NCI-H1930 (cell line): ENCODE measurements around the gene SERPINB6.
"Not testable (repeated sequence)": the region's sequence is repeated elsewhere in the genome, so short reads cannot be mapped to it uniquely, and the experiment has no call there.

Experiments
- DNase-seq, 2 experiments: peaks; one replicate each; lab custom pipeline; 2025; lab: John Stamatoyannopoulos, UW

The SERPINB6 gene

DNA sequence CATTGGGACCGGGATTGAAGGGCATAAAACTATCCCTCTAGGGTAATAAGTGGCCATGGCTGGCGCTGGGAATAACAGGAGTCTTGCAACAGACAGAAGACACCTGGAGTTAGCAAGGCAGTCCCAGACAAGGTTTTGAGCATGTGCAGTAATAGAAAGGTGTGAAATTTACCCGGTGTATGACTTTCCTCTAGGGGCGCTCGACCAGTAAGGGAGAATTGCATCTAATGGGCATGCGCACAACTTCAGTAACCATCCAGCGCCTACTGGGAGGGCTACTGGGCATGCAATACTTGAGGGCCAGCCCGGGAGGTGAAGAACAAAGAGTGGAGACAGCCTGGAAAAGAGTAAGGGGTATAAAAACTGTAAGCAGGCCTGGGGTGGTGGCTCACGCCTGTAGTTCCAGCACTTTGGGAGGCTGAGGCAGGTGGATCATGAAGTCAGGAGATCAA is 32.7 kb downstream of the SERPINB6 start:
- DNase-seq = no peak

GRCh38 chr6:2938004-2938631 is 33.2 kb downstream of the SERPINB6 start:
- no peak for DNase-seq

- DNase-seq = no peak
These were observed 33.8 kb downstream of the SERPINB6 start for GRCh38 chr6:2937627-2938003.

DNA sequence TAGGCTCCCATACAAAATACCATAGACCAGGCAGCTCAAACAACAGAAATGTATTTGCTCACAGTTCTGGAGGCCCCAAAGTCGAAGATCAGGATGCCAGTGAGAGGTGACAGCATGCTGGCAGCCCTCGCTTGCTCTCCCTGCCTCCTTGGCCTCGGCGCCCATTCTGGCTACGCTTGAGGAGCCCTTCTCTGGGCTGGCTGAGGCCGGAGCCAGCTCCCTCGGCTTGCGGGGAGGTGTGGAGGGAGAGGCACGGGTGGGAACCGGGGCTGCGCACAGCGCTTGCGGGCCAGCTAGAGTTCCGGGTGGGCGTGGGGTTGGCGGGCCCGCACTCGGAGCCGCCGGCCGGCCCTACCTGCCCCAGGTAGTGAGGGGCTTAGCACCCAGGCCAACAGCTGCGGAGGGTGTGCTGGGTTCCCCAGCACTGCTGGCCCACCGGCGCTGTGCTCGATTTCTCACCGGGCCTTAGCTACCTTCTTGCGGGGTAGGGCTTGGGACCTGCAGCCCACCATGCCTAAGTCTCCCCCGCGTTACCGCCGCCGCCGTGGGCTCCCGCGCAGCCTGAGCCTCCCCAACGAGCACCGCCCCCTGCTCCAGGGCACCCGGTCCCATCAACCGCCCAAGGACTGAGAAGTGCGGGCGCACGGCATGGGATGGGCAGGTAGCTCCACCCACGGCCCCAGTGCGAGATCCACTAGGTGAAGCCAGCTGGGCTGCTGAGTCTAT is 35.6 kb downstream of the SERPINB6 start:
- DNase-seq = no peak

- no peak for DNase-seq
These were observed 37.3 kb downstream of the SERPINB6 start for GRCh38 chr6:2934057-2934456.

GRCh38 chr6:2932911-2933310 is 38.5 kb downstream of the SERPINB6 start:
- not testable (repeated sequence) for DNase-seq

DNA sequence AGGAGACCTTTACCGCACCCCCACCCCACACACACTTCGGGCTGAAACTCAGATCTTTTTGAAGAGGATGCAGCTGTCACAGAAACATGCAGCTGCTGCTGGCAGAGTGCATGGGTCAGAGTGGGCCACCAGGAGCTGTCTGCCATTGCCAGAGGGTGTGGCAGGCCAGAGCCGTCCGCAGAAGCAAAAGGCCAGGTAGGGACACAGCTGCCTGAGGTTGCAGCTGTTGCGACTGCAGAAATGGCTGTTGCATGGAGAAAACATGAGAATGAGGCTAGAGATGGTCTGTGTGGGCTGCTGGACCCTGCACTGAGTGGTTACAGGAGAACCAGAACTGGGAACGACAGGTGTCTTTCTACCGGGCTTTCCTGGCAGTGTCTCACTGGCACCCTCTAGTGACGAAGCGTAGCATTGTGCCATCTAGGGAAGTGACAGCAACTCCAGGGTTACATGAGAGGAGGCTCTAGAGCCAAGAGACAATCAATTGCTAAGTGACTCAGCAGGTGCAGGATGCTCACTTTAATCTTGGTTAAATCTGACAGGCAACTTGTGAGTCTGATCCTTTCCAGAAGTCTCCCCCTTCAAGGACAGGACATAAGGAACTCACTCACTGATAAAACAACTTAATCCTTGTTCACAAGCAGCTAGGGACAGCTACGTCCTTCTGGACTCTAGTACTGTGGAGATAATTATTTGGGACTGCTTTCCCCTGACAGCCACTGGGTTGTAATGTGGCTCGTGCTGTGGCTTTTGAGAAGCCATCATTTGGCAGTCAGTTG is 39.2 kb downstream of the SERPINB6 start:
- peak in 1 of 2 experiments; percentile 78 for DNase-seq

- no peak for DNase-seq
These were observed 40.3 kb downstream of the SERPINB6 start for GRCh38 chr6:2931055-2931454.

DNA sequence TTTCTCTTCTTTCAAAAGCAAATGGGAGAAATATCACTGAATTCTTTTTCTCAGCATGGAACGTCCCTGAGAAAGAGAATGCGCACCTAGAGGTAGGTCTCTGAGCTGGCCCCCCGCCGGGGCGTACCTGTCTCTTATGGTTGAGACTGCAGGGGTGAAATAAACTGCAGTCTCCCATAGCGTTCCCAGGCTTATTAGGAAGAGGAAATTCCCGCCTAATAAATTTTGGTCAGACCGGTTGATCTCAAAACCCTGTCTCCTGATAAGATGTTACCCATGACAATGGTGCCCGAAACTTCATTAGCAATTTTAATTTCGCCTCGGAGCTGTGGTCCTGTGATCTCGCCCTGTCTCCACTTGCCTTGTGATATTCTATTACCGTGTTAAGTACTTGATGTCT is 43.4 kb downstream of the SERPINB6 start:
- DNase-seq = not testable (repeated sequence)

DNA sequence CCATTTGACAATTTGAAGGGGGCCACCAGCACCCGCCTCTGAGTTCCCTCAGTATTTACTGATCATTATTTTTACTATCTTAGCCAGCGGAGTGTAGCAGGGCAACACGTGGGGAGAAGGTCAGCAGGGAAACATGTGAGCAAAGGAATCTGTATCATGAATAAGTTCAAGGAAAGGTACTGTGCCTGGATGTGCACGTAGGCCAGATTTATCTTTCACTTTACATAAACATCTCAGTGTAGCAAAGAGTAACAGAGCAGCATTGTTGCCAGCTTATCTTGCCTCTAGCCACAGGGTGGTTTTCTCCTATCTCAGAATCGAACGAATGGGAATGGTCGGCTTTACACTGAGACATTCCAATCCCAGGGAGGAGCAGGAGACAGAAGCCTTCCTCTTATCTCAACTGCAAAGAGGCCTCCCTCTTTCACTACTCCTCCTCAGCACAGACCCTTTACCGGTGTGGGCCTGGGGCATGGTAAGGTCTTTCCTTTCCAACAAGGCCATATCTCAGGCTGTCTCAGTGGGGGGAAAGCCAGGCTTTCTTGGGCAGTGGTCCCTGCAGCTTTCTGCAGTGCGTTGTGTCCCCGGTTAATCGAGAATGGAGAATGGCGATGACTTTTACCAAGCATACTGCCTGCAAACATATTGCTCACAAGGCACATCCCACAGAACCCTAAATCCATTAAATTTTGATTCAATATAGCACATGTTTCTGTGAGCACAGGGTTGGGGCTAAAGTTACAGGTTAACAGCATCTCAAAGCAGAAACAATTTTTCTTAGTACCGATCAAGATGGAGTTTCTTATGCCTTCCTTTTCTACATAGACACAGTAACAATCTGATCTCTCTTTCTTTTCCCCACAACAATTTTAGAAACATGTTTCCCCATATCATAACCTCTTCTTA is 45.3 kb downstream of the SERPINB6 start:
- DNase-seq = not testable (repeated sequence)

- DNase-seq = no peak
These were observed 49.7 kb downstream of the SERPINB6 start for GRCh38 chr6:2921520-2922115.

- no peak for DNase-seq
These were observed 50.7 kb downstream of the SERPINB6 start for GRCh38 chr6:2920671-2921112.

DNA sequence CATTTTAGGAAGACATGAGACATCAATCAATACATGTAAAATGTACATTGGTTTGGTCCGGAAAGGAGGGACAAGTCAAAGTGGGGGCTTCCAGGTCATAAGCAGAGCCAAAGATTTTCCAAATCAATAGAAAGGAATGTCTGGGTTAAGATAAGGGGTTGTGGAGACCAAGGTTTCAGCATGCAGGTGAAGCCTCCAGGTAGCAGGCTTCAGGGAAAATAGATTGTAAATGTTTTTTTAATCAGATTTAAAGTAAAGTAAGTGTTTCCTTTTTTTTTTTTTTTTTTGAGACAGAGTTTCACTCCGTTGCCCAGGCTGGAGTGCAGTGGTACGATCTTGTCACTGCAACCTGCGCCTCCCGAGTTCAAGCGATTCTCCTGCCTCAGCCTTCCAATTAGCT is 51.5 kb downstream of the SERPINB6 start:
- DNase-seq = no peak

GRCh38 chr6:2919401-2919800 is 52.0 kb downstream of the SERPINB6 start:
- no peak for DNase-seq

GRCh38 chr6:2918936-2919335 is 52.4 kb downstream of the SERPINB6 start:
- no peak for DNase-seq

DNA sequence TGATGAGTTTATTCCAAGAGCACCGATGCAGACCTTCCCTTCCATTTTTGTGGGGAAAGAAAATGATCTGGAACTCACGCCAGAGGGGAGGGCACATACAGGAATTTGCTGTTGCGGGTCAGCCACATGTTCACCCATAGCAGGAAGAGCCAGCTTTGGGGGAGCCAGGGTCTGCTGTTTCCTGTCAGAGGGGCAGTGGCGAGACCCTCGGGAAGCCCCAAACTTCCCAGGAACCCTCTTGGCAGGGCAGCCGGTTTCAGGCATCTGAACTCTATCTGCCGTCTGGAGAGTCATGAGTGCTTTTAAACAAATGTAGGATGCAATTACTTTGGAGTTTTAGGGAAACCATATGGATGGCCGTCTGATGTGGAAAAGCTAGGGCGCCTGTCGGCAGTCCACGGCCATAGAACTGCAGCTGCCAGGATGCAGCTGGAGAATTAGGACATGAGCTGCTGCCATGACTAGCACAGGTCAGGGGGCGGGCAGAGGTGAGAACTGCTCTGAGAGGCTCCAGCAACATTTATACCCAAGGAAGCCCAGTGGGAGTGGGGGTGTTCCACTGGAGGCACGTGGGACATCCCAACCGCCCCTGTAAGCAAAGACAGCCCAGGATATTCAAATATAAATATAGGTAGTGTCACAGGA is 53.4 kb downstream of the SERPINB6 start:
- no peak for DNase-seq

DNA sequence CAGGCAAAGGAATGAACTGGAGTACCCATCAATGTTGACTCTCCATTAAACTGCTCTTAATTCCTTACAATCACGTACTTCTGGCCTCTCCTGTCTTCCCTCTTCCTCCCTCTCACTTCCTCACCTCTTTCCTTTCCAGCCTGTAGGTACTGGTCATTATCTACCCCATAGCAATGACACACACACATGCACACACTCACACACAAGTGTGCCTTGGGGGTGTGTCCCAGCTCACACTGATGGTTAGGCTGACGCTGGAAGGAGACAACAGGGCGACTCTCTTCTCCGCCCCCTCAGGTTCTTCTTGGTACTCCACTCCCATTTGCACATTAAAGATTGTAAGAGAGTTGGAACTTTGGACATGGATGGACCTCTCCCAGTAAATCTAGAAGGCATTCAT is 54.3 kb downstream of the SERPINB6 start:
- DNase-seq = no peak

- no peak for DNase-seq
These were observed 55.0 kb downstream of the SERPINB6 start for GRCh38 chr6:2916158-2916925.

- no peak for DNase-seq
These were observed 56.2 kb downstream of the SERPINB6 start for GRCh38 chr6:2915150-2915549.

DNA sequence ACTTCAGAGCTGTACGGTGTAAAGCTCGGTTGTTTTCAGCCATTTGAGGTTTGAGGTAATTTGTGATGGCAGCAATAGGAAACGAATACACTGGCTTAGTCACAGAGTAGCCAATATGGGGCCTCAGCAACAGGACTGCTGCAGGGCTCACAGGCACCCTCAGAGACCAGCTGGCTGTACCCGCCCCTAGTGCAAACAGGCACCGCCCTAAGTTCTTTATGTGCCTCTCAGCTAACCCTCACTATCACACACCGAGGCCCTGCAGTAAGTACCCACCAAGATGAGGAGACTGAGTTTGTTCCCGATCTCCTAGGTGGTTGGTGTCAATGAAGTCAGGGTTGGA is 57.1 kb downstream of the SERPINB6 start:
- DNase-seq = no peak
